Osteocyte (in vitro differentiated cells): ENCODE data around the gene XG. TPM values are rescaled to one million over a fixed set of nuclear protein-coding genes. Genes with fewer than 3 reads are reported as not detected.

Experiments
- DNase-seq: peaks from one replicate; pipeline ENCODE4 v3.0.0; 2021; ENCODE audit warnings: mixed read lengths; ENCODE audit not compliant: unreplicated experiment; ENCODE audit errors: extremely low spot score
- H3K27ac Mint-ChIP-seq: one replicate; pipeline ENCODE4 v1.8.0; 2021; ENCODE audit warnings: mild to moderate bottlenecking, mixed read lengths; ENCODE audit not compliant: unreplicated experiment
- H3K27me3 Mint-ChIP-seq: one replicate; pipeline ENCODE4 v1.8.0; 2021; ENCODE audit warnings: mixed read lengths; ENCODE audit not compliant: unreplicated experiment
- H3K36me3 Mint-ChIP-seq: one replicate; pipeline ENCODE4 v1.8.0; 2021; ENCODE audit warnings: mixed read lengths; ENCODE audit not compliant: unreplicated experiment
- H3K4me1 Mint-ChIP-seq: one replicate; pipeline ENCODE4 v1.8.0; 2021; ENCODE audit warnings: mixed read lengths; ENCODE audit not compliant: unreplicated experiment
- H3K4me3 Mint-ChIP-seq: one replicate; pipeline ENCODE4 v1.8.0; 2021; ENCODE audit warnings: mild to moderate bottlenecking, moderate library complexity, mixed read lengths; ENCODE audit not compliant: unreplicated experiment
- H3K9me3 Mint-ChIP-seq: one replicate; pipeline ENCODE4 v1.8.0; 2021; ENCODE audit warnings: mixed read lengths; ENCODE audit not compliant: unreplicated experiment
- CTCF ChIP-seq: fragments of 200-600 bp; sonication (generic); IDR thresholded peaks from 2 replicates; pipeline ENCODE4 v1.5.0; 2021; ENCODE audit warnings: antibody characterized with exemption, mild to moderate bottlenecking, moderate library complexity
- total RNA-seq: library from RNA; stranded (reverse); gene quantifications from 2 replicates; pipeline ENCODE4 v1.2.1, GENCODE V29; 2021

Gene XG
- total RNA-seq, 1 donor from 2014 or later, result not detected

DNA sequence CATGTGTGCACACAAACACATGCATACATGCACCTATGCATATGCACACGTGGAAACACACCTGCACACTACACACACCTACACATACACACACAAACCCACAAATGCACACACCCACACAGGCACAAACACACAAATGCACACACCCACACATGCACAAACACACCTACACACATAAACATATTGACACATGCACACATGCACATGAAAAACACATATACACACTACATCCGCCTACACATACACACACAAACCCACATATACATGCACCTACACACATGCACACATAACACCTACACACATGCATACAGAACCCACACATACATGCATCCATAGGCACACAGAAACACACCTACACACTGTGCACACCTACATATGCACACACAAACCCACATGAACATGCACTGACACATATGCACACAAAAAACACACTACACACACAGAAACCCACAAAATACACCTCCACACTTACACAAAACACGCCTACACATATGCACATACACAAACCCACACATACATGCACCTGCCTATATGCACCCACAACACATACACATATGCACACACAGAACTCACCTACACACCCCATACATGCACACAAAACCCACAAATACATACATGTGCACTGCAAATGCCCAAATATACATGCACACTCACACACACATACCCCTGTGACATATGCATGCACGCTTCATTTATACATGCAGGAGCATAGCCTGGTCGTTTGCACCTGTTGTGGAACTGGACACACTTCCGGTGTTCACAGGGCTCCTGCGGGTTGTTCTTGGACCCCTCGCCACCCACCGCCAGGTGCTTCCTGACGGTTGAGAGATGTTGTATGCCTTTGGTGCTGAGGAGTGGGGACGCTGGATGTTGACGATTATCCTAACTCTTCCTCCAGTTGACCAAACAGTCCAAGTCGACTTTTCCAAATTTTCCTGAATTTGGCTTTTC is 38.7 kb upstream of the XG start:
- DNase-seq, result no peak
- H3K4me1 Mint-ChIP-seq, result peaks cover 27% of the 10 kb centered on the region
- H3K9me3 Mint-ChIP-seq, result no peaks in the 10 kb centered on the region
- peaks cover 23% of the 10 kb centered on the region for H3K36me3 Mint-ChIP-seq
- no peaks in the 10 kb centered on the region for H3K27me3 Mint-ChIP-seq
- no peak overlapping the region for H3K4me3 Mint-ChIP-seq
- no peak overlapping the region for H3K27ac Mint-ChIP-seq
- TF ChIP-seq CTCF, result no peak

DNA sequence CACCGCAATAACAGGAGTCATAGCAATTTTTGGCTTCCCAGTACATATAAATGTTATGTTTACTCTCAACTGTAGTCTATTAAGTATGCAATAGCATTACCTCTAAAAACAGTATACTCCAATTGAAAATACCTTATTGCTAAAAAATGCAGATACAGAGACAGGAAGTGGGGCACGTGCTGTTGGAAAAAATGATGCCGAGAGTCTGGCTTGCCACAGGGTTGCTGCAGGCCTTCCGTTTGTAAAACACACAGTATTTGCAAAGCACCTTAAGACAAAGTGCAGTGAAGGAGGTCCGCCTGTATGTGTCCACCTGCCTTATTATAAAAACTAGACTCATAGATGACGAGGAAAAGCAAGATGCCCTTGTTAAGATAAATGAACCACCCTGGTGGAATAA is 37.3 kb upstream of the XG start:
- Mint-ChIP-seq H3K36me3 (peaks cover 35% of the 10 kb centered on the region), H3K9me3 (no peaks in the 10 kb centered on the region), H3K27me3 (no peaks in the 10 kb centered on the region), H3K27ac (no peak overlapping the region), H3K4me1 (peaks cover 14% of the 10 kb centered on the region), H3K4me3 (no peak overlapping the region)
- TF ChIP-seq CTCF, result no peak
- DNase-seq, result no peak

DNA sequence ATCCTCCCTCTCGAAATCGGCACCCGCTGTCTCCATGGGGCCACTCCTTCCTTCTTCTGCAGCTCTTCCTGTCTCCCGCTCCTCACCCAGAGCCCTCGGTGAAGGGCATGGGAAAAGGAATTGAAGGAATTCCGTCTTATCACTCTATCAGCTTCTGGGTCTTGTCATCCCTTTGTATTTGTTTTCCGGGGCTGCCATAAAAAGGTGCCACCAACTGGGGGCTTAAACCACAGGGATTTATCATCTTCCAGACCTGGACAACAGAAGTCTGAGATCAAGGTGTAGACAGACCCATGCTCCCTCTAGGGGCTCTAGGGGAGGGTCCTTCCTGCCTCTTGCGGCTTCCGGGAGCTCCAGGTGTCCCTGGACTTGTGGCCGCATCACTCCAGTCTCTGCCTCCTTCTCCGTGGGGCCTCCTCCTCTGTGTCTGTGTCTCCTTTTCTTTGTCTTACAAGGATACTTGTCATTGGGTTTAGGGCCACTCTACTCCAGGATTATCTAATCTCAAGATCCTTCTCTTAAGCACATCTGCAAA is 36.7 kb upstream of the XG start:
- H3K27ac Mint-ChIP-seq, result no peak overlapping the region
- DNase-seq, result no peak
- H3K4me1 Mint-ChIP-seq, result peaks cover 9% of the 10 kb centered on the region
- no peaks in the 10 kb centered on the region for H3K27me3 Mint-ChIP-seq
- H3K4me3 Mint-ChIP-seq, result no peak overlapping the region
- TF ChIP-seq CTCF, result no peak
- H3K36me3 Mint-ChIP-seq, result peaks cover 41% of the 10 kb centered on the region
- H3K9me3 Mint-ChIP-seq, result no peaks in the 10 kb centered on the region

DNA sequence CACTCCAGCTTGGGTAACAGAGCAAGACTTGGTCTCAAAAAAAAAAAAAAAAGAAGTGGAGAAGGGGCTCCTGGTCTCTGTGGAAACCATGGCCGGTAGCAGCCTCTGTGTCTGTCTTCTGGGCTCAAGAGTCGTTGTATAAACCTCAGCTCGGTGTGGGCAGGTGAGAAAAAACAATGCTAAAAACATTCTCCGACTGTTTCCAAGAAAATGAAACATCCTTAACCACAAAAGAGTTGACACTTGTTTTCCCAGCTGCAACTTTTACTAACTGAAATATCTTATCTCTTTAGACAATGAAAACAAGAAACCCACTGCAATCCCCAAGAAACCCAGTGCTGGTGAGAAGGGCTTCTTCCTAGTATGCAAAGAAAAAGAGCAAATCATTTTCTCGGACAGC is 34.5 kb upstream of the XG start:
- DNase-seq, result no peak
- no peaks in the 10 kb centered on the region for H3K9me3 Mint-ChIP-seq
- H3K27ac Mint-ChIP-seq, result no peak overlapping the region
- H3K4me3 Mint-ChIP-seq, result no peak overlapping the region
- peaks cover 47% of the 10 kb centered on the region for H3K36me3 Mint-ChIP-seq
- no peak for TF ChIP-seq CTCF
- H3K27me3 Mint-ChIP-seq, result no peaks in the 10 kb centered on the region
- no peaks in the 10 kb centered on the region for H3K4me1 Mint-ChIP-seq

GRCh38 chrX:2718821-2719220 is 33.0 kb upstream of the XG start:
- no peaks in the 10 kb centered on the region for H3K9me3 Mint-ChIP-seq
- no peaks in the 10 kb centered on the region for H3K27me3 Mint-ChIP-seq
- DNase-seq, result no peak
- peak overlapping the region; percentile 60 for H3K27ac Mint-ChIP-seq
- no peaks in the 10 kb centered on the region for H3K4me1 Mint-ChIP-seq
- H3K36me3 Mint-ChIP-seq, result peaks cover 58% of the 10 kb centered on the region
- no peak overlapping the region for H3K4me3 Mint-ChIP-seq
- no peak for TF ChIP-seq CTCF
